Colon (tissue), 2 donors: ENCODE data around the gene STOX2.
"Not testable (repeated sequence)": the region's sequence is repeated elsewhere in the genome, so short reads cannot be mapped to it uniquely, and the experiment has no call there.

Experiments
- FAIRE-seq: peaks from 2 replicates; lab custom pipeline; 2012; peaks lifted over from hg19 to GRCh38; lab: Jason Lieb, UNC
- donor health status: control.
- donor health status: control.

STOX2 gene

DNA sequence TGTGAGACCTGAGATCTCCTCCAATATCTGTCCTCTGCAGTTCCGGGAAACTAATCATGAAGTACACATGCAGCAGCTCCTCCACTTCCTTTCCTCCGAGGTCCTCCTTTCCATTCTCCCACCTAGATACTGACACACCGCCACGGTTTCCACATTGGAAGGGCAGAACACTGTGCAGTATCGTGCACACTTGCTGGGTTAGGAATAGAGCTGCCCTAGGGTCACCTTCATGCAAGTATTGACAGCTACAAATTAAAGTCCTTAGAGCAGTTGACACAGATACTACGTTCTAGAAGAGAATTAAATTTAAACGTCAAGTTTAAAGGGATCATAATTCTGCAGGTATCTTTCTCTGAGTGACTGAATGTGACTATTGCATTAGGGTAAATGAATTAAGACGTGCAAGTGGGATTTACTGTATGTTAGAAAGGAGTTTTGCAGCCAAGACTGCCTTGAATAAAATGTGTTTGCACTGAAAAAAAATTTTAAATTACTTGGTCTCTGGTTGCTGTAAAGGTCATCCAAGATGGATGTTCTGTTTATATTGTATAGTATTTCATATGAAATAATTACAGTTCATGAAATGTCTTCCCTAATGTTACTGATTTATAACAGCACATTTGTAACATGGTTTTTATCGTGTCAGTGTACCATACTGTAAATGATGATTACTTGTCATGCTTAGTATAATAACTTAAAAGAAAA is 117.7 kb downstream of the STOX2 start:
- FAIRE-seq, result no peak

DNA sequence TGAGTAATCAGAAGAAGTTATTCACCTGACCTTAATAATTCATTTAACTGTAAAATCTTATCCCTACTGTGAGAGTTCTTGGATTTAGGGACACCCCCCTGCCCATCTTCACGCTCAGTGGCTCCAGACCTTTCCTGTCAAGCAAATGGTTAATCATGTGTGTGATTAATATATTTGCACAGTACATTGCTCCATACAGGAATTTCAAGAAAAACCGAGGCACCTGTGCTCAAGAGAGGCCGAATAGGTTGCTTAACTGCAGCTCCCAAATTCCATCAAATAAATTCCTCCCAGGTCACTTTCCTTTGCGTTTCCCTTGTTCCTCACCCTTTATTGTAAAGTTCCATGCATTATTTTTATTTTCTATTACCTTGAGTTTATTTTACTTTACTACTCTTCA is 119.5 kb downstream of the STOX2 start:
- no peak for FAIRE-seq

DNA sequence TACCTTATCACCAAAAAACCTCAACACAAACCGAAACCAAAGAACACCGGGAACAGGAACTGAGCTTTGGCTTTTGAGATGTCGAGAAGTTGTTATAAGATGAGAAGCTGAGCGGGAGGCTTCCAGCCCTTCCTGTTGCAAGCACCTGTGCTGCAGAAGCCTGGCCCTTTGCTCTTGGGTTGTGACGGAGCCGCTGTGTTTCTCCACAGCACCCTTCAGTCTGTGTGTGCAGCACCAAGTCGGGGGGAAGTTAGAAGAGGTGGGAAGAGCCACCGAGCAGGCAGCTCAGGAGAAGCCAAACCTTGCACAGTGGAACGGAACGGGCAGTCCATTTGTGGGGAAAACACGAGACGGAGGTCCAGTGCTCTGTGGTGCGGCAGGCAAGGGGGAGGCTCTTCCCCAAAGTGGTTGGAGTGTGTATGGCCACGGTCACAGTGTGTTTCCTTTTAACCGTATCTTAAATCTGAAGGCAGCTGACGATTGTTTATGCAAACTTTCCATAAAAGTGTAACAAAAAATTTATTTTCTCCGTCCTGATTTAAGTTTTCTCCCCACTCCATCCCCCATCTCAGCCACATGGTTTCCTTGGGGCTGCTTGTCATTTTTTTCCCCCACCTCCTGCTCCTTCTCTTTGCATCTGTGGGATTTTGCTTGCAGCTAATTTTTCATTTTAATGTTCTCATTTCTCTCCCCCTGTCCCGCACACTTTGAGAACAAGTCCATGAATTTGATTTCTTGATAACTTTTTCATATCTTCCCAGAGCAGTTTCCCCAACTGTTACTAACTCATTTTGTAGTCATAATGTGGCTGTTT is 123.7 kb downstream of the STOX2 start:
- FAIRE-seq, result no peak

DNA sequence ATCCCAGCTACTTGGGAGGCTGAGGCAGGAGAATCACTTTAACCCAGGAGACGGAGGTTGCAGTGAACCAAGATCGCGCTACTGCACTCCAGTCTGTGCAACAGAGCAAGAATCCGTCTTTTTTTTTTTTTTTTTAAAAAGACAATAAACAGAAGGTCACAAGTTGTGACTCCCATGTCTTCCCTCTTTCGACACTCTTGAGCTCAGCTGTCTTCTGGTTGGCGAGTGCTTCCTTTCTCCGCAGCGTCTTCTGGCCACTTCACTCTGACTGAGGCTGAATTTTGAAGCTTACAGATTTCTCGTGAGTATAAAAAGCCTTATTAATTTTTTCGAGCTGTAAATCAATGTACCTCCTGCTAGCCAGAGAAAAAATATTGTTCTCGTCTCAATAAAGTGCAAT is 124.9 kb downstream of the STOX2 start:
- no peak for FAIRE-seq

DNA sequence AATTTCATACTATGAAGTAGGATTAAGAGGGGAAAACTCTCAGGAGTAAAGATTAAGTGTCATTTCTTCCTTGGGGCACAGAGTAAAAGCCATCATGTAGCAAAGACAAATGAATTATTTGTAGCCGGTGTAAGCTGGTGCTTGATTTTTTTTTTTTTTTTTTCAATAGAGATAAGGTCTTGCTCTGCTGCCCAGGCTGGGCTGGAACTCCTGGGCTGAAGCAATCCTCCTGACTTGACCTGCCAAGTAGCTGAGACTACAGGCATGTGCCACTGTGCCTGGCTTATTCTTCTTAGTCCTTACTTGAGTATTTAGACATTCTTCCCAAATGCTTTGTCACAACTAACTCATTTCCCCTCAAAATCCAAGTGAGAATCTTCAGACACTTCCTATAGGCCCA is 125.7 kb downstream of the STOX2 start:
- FAIRE-seq, result no peak

DNA sequence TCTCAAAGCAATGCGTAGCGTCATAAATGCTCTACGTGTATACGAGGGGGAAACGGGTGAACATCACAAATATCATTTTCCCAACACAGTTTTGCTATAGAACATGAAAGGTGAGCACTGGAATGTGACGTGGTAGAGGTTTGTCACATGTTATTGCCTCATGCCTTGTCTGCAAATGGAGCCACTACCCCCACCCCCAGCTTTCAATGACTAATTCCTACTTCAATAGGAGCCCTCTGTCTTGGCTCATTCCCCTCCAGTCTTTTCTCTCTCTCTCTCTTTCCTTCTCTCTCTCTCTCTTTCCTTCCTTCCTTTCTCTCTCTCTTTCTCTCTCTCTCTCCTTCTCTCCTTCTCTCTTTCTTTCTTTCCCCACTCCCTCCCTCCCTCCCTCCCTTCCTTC is 127.0 kb downstream of the STOX2 start:
- no peak for FAIRE-seq

DNA sequence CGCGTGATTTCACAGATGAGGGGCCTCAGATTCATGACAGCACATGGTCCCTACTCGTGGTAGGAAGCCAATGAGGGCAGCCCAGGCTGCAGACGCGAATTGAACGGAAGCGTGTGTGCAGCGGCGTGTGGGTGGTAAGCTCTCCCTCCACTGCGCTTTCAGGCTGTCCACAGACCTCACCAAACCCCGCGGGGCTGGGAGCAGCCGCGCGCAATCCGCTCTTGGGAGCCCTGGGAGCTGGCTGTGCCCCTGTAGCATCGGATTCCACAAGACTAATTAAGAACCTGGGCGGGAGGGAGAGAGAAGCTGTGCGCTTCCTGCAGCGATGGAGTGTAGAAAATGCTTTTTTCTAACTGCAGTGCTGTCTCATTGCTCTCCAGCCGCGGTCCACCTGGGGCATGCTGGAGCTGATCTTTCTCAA is 134.9 kb downstream of the STOX2 start:
- no peak for FAIRE-seq

DNA sequence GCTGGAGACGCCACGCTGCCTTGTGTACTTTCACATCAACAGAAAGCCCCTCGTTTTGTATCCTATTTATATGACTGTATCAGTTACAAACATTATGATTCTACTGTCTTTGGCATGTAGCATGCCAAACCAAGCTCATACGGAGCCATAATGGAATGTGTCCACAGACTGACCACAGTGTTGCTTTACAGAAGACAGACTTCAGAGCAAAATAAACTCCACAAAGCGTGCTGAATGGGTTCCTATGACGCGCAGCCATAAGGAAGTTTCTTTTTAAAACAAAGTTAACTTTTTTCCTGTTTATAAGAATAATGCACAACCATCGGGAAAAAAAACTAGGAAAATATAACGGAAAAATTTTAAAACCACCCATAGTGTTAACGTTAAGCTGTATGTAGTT is 136.0 kb downstream of the STOX2 start:
- FAIRE-seq, result no peak

DNA sequence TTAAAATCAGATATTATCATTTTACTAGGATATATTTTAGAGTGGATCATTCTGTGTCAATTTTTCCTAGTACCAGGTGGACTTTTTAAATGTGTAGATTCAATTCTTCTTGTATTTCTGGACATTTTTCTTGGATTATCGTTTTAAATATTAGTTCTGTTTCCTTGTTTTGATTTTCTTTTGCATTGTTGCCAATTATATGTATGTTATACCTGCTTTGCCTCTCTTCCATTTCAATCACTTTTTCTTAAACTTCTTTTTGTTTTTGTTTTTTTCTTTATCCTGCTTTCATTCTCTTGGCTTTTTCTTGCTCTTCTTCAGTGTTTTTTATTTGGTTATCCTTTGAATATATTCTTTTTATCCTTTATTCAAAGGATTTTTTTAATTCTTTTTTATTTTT is 141.0 kb downstream of the STOX2 start:
- no peak for FAIRE-seq

DNA sequence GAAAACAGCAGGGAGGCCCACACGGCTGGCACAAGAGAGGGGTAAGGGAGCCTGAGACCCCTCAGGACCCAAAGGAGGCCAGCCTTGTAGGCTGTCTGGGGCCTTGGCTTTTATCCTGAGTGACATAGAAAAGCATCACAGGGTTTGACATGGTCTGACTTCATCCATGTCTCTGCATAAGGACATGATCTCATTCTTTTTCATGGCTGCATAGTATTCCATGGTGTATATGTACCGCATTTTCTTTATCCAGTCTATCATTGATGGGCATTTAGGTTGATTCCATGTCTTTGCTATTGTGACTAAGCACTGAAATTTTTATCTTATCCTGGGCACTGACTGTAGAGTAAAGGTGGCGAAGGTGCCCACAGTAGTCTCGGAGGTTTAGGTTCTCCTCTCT is 146.2 kb downstream of the STOX2 start:
- not testable (repeated sequence) for FAIRE-seq

DNA sequence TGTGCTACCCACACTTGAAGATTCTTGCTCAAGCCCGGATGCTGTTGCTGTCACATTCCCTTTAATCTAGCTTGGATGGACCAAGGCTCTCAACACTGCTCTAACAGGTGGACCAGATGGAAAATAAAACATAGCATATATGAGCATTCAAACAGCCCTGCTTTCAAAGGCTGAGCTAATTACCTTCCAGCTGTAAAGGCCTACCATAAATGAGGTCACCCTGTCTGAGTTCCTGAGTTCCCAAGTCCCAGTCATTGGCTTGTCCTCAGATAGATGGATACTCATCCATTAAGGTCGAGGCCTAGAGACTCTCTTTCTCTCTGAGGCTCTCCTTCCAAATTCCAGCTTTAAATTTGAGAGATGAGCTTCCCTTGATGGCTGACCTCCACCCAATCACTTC is 147.5 kb downstream of the STOX2 start:
- no peak for FAIRE-seq

DNA sequence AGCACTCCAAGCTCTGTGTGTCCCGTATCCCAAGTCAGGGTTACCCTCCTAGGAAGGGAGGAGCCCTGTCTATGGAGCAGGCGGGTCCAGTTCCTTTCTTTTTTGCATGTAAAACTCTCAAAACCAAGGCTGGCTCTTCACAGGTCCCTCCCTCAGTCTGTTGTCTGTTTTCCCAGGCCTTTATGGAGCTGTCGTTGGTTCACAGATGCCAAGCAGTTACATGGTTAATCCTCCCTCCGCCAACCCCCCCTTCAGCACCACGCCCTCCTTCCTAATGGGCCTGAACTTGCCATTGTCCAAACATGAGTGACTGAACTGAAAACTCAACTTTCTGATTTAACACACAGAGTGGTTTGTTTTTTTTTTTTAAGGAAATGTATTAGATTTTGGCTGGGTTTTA is 148.3 kb downstream of the STOX2 start:
- FAIRE-seq, result no peak

DNA sequence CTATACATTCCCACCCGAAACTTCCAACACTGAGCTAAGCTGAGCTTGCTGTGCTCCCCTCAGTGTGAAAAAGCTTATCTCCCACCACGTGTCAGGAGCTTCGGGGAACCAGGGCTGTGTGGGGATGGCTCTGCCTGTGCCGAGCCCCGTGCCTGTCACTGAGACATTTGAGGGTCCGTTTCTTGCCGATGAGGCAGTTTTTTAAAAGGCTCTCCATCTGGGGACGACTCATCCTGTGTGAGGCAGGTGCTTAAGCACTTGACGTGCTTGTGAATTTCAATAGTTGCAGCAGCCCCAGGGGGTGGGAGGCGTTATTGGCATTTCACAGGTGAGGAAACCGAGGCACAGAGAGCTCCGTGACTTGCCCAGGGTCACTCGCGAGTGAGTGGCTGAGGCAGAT is 151.8 kb downstream of the STOX2 start:
- FAIRE-seq, result no peak

DNA sequence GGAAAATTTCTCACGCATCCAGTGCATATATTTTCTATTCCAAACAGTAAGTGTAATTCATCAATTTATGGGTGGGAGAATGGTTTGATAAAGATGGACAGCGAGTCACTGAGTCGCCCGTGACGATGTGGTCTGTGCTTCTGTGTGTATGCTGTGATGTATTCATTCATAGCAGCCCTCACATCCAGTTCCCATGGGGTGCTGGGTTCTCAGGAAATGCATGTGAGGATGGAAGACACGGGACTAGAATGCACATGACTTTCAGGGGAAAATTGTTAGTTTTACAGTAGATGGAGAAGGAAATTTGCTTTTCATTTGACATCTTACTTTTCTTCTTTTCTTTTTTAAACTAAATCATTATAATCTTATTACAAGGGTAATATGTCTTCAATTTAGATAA is 152.9 kb downstream of the STOX2 start:
- FAIRE-seq, result no peak

DNA sequence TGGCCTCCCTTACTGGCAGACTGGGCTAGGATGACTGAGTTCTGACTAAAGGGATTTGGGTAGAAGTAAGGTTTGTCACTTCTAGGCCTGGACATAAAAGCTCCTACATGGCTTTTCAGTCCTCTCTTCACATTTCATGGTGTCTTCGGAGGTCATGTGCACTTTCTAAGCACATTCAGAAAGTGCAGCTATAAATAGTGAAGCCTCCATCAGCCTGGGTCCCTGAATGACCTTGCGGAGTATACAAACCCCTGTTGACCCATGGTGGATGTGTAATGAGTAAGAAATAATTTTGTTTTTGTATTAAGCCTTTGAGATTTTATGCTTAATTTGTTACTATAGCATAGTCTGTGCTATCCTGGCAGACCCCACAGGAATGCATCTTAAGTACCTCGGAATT is 154.0 kb downstream of the STOX2 start:
- no peak for FAIRE-seq

DNA sequence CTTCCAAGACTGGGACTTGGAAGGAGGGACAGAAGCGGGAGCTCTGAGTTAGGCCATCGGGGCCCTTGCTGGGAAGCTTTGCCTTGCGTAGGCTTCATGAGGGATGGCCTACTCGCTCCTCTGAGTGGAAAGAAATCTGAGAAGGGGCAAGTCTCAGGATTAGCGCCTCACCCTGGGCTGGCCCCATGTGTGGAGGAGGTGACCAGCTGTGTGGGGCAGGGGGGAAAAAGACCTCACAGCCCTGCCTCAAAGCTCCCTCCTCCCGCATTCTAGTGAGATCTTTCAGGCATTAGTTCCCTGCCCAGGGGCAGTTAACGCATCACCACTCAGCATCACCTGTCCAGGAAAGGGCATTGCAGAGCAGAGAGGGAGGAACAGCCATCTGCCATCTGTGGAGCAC is 156.5 kb downstream of the STOX2 start:
- no peak for FAIRE-seq

DNA sequence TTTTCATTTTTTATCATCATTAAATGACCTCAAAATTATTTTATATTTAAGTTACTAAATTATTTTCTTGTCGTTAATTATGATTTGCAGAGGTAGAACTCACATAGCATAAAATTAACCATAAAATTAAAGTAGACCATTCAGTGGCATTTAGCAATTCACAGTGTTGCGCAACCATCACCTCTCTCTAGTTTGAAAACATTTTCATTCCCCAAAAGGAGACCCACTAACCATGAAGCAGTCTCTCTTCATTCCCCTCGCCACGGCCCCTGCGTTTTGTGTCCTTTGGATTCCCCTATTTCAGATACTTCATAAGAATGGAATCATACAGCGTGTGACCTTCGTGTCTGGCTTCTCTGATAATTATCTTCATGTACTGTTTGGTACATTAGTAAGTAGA is 157.7 kb downstream of the STOX2 start:
- no peak for FAIRE-seq

DNA sequence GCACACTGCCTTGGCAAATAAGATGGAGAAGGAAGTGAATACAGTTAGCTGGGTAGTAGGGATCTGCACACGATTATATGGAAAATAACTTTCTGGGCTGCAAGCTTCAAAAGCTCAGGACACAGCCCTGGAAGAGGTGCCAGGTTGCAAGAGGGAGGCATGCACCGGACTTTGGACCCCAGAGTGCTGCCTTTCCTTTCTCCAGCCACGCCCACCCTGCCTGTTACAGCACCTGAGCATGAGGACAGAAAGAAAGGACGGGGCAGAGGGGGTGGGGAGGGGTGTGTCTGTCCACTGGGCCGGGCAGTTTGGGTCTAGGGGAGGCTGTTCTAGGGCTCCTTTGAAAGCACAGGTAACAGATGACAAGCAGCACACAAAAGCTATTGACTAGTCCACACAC is 159.8 kb downstream of the STOX2 start:
- no peak for FAIRE-seq

DNA sequence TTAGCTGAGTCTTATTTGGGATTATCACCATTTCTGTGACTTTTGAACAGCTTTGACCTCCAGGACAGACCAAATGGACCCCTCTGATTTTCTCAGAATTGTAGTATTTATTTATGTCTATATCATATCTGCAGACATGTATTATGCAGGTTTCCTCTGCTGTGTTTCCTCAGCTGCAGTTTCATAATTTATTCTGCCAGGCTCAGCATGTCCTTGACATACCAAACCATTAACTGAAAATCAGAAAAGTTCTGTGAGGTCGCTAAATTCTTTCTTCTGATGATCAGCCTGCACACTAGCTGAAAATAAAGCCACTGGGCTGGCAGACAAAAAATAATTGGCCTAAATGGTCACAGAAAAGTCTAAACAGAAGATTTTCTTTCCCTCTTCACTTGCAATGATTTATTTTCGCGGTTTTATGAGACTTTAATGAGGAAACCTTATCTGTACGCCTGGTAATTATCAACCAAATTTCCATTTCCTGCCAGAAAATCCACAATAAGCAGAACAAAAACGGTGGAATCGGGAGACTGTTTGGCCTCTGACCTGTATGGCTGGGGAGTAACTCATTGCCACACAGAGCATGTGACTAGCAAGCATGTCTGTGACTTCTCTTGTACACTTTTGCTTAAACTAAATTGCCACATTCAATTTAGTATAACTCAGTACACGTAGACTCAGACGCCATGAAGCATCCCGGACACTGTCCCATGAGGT is 161.6 kb downstream of the STOX2 start:
- FAIRE-seq, result no peak

DNA sequence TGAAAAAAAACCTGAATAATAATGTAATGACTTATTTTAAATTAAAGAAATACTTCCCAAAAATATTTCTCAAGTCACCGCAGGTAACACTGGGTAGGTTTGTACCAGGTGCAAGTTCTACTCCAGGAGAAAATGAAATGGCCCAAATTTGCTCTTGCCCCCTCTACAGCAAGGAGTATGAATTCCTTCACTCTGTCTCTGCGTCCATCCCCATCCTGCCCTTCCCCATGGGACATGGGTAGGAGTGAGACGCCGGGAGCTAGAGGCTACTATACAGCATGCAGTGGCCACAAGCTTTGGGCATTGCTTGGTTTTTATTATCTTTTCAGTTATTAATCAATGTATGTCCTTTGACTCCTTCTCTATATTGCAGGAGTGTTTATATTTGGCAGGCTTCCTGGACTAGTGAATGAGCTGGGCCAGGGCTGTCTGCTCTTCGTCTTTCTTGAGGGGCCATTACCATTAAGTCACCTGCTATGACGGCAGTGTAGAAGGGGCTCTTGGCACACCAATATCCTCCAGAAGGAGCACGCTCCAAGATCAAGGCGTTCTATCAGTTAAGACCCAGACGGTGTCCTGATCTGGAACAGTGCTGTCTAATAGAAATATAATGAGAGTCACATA is 162.9 kb downstream of the STOX2 start:
- no peak for FAIRE-seq
